Parietal lobe (tissue), 2 donors: ENCODE measurements around the gene HERC3. TPM values are rescaled to one million over a fixed set of nuclear protein-coding genes. Genes with fewer than 3 reads are reported as not detected.

Experiments
- small RNA-seq: library from RNA; depleted of rRNA; stranded (forward); fragments of <200 nt; gene quantifications from one replicate; pipeline ENCODE3, GENCODE V24; 2014; ENCODE audit warnings: low replicate concordance
- total RNA-seq: library from RNA; depleted of rRNA; stranded (reverse); fragments of >200 nt; gene quantifications from one replicate; pipeline ENCODE4 v1.2.3, GENCODE V29; 2014

Gene HERC3
- total RNA-seq: 91.4 TPM

GRCh38 chr4:88591787-88592599, at the start of gene HERC3:
TSS of gene HERC3 (plus strand) at chr4:88592480. CDS start at chr4:88605824, 13,344 bp downstream.

GRCh38 chr4:88697588-88698329, 105.5 kb downstream of the HERC3 start, which contains the start of gene NAP1L5:
TSS of gene NAP1L5 (minus strand) at chr4:88697829. CDS start at chr4:88697754, 75 bp downstream.

Small RNAs within 50 kb of the gene (small RNA-seq; reads per million reads assigned to genes)
- gene RF02115 (not detected), gene RNU6-33P (0.15 reads per million)

Other genes with a start within 250 kb of the HERC3 start
- 6.6 TPM for gene HERC6, start 213.6 kb upstream of the HERC3 start, total RNA-seq
- 1.6 TPM for gene HERC5, start 135.4 kb upstream of the HERC3 start, total RNA-seq
- 56.7 TPM for gene PYURF, start 68.7 kb upstream of the HERC3 start, total RNA-seq
- 30.0 TPM for gene NAP1L5, start 105.3 kb downstream of the HERC3 start, total RNA-seq